Omental fat pad (tissue), 4 donors: ENCODE data around the gene TUBGCP6. TPM values are rescaled to one million over a fixed set of nuclear protein-coding genes. Genes with fewer than 3 reads are reported as not detected.

ENCODE experiments used
- ATAC-seq: fragments of 150-250 bp; one replicate; pipeline ENCODE4 v1.9.1; 2016; ENCODE audit warnings: mild to moderate bottlenecking, moderate library complexity; ENCODE audit not compliant: low FRiP score
- DNase-seq: peaks from one replicate; pipeline ENCODE4 v3.0.0-alpha.2; 2019; ENCODE audit warnings: low spot score
- total RNA-seq, 4 donors: library from RNA; depleted of rRNA; stranded (reverse); fragments of >200 nt; gene quantifications; one replicate each; pipeline ENCODE4 v1.1.0, GENCODE V29; 2016
- TF ChIP-seq, protein P1 (sequence below), 3 donors: fragments of 450-650 bp; IDR thresholded peaks; one replicate each; pipeline ENCODE4 v1.5.1; 2016 to 2017; ENCODE audit warnings: antibody characterized with exemption in 3 of 3, mild to moderate bottlenecking in 3 of 3, moderate library complexity in 2 of 3

TUBGCP6 gene
- total RNA-seq, 4 donors from 2014 or later, result 32.7 to 52.2 (median 33.5) TPM

DNA sequence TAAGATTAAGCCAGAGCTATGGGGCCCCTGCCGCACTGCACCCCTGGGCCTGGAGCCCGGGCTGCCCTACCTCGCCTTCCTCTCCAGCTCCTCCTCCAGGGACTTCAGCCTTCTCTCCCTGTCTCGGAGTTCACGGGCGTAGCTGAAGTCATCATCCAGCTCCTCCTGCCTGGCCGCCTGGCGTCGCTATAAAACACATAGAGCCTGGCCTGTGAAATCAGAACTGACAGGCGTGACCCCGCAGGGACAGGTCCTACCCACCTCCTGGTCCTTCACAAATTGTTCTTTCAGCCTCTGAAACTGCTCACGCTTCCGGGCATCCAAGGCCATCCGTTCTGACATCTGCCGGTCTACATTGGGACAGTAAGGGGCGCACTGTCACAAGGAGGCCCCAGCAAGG lies 20.8 kb downstream of the TUBGCP6 start:
- TF ChIP-seq, protein P1, sequence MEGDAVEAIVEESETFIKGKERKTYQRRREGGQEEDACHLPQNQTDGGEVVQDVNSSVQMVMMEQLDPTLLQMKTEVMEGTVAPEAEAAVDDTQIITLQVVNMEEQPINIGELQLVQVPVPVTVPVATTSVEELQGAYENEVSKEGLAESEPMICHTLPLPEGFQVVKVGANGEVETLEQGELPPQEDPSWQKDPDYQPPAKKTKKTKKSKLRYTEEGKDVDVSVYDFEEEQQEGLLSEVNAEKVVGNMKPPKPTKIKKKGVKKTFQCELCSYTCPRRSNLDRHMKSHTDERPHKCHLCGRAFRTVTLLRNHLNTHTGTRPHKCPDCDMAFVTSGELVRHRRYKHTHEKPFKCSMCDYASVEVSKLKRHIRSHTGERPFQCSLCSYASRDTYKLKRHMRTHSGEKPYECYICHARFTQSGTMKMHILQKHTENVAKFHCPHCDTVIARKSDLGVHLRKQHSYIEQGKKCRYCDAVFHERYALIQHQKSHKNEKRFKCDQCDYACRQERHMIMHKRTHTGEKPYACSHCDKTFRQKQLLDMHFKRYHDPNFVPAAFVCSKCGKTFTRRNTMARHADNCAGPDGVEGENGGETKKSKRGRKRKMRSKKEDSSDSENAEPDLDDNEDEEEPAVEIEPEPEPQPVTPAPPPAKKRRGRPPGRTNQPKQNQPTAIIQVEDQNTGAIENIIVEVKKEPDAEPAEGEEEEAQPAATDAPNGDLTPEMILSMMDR (IDR thresholded peaks at IDR 0.05), result no peak
- DNase-seq (no peak), ATAC-seq (no peak)

DNA sequence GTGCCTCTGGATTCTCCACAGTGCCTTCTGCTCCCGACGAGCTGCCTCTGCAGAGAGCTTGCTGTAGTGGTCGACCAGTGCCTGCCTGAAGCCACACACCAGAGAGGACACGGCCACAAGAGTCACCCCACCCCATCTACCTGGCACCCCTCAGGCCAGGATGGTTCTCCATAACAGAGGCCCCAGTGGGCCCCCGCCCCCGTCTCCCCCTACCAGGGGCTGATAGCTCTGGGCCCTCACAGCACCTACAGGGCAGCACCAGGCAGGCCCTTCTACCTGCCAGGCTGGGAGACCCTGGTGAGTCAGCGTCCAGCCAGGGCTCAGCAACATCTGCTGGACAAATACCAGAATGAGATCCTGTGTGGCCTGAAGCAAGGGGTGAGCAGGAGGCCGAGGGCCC lies 22.3 kb downstream of the TUBGCP6 start:
- no peak for ATAC-seq
- no peak for DNase-seq

DNA sequence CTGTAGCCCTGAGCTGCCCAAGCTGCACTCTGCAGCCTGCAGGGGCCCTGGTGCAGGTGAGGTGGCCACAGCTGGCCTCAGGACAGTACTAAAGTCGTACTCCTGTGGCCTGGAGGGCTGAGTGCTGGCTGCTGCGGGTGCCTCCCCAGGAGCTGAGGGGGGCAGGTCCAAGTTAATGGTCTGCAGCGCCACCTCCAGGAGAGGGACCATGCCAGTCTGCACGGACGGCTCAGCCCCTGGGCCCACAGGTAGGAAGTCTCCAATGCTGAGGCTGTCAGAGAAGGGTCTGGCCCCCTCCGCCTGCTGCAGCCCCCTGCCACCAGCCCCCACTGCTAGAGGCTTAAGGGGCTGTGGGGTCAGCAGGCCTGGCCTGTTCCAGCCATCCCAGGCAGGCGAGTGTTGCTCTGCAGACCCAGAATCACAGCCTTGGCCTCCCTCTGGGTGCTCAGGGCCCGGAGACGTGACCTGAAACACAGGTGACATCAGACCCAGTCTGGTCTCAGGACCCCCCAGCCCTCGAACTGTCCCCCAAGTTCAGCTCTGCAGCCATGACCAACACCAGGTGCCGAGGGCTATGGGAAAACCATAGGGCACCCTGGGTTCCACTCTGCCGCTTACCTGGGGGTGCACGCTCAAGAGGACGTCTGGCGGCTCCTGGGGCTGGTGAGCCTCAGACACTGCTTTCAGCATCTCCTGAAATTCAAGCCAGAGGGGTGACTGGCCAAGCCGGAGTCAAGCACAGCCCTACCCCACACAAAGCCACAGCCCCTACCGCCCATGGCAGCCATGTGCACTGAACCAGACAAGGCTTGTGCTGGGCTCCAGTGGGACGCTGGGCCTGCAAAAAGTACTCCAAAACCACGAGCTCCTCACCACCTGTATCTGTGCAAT lies 23.2 kb downstream of the TUBGCP6 start:
- TF ChIP-seq, protein P1 (IDR thresholded peaks at IDR 0.05), result no peak
- DNase-seq, result no peak
- ATAC-seq, result no peak

More for the DNA sequence above, 22.3 kb downstream of the TUBGCP6 start:
- TF ChIP-seq, protein P1 (IDR thresholded peaks at IDR 0.05), result no peak

DNA sequence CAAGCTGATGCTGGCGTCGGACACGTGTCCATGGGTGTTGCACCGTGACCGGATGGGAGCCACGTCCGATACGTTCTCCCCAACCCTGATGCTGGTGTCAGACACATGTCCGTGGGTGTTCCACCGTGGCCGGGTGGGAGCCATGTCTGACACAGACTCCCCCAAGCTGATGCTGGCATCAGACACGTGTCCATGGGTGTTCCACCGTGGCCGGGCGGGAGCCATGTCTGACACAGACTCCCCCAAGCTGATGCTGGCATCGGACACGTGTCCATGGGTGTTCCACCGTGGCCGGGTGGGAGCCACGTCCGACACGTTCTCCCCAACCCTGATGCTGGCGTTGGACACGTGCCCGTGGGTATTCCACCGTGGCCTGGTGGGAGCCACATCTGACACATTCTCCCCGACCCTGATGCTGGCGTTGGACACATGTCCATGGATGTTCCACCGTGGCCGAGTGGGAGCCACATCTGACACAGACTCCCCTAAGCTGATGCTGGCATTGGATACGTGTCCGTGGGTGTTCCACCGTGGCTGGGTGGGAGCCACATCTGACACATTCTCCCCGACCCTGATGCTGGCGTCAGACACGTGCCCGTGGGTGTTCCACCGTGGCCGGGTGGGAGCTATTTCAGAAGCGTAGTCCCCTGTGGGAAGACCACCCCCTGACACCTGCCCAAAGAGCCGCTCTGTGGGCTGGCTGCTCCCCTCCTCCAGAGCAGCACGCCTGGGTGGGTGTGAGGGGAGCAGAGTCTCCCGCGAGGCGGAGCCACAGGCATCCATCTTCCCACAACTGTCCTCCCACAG lies 24.0 kb downstream of the TUBGCP6 start:
- TF ChIP-seq, protein P1 (IDR thresholded peaks at IDR 0.05), result no peak
- DNase-seq, result no peak
- ATAC-seq, result no peak

DNA sequence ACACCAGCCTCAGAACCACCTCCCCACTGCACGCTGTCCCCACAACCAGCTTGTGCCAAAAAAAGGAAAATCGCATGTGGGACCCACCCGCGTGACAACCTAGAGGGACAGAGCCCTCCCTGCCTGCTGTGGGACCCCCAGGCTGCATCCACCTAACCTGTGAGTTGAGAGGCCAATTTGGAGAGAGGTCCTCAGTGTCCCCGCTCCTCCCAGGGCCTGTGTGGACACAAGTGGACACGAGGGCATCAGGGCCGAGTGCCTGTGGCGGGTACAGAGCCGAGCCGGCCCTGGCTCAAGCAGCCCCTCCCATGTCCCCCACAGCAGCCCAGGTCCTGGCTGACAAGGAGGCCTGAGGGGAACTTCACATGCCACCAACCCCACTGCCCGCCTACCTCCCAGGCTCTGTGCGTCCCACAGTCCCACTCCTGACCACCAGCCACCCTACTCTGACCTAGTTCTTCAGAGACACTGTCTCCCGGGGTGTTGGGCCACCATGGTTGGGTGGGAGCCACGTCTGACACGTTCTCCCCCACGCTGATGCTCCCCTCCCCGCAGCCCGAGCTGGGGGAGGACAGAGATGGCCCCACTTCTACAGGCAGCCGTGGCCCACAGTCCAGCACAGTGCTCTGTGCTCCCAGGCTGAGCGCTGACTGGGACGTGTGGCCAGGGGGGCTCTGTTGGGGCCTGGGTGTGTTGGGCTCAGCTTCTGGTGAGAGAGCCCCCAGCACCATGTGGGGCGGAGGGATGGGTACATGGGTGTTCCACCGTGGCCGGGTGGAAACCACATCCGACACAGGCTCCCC lies 24.8 kb downstream of the TUBGCP6 start:
- TF ChIP-seq, protein P1 (IDR thresholded peaks at IDR 0.05), result no peak
- DNase-seq (no peak), ATAC-seq (no peak)

DNA sequence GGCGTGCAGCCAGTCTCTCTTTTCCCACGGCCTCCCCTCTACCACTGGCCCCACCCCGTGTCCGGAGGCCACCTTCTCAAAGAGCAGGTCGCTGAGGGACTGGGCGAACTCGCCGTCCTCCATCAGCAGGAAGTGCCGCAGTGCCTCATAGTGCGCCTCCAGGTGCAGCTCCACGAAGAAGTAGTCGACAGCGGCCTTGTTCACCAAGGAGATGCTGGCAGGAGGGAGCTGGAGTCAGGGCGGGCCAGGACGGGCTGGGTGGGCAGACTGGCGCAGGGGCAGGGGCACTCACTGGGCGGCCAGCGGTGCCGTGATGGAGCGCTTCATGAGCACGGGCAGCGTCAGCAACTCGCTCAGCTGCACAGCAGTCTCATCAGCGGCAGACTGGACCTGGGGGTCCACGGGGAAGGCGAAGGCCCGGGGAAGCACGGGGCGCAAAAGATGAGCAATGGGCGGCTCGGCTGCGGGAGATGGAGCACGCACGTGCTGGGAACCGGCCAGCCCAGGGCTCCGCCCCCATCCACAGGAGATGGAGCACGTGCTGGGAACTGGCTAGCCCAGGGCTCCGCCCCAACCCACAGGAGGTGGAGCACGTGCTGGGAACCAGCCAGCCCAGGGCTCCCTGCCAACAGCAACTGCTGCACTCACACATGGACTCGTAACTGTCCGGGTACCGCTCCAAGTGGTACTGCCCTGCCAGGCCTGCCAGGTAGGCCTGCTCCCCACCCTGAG lies 25.7 kb downstream of the TUBGCP6 start:
- ATAC-seq (peak; percentile 82), DNase-seq (peak; percentile 51)

More for the DNA sequence above, 25.7 kb downstream of the TUBGCP6 start:
- TF ChIP-seq, protein P1 (IDR thresholded peaks at IDR 0.05), result no peak
